IMR-90 (cell line): Measurements from ENCODE around the gene B3GNT5. TPM values are rescaled to one million over a fixed set of nuclear protein-coding genes. Genes with fewer than 3 reads are reported as not detected.

Source experiments
- ATAC-seq: fragments of 200-7000 bp; cut with Tn5 transposase; 2 replicates; pipeline ENCODE4 v1.9.1; 2020; ENCODE audit warnings: low read depth, mild to moderate bottlenecking, moderate library complexity
- BruUV-seq: library from RNA; stranded (reverse); fragments of 400-500 nt; replicated peaks from 2 replicates; lab custom pipeline; 2021; lab: Mats Ljungman, UMichigan
- CTCF ChIA-PET: fragments of 300-600 bp; formaldehyde crosslinking; extraction: SDS; loops from one replicate; lab custom pipeline; 2021; ENCODE audit warnings: antibody characterized with exemption; lab: Yijun Ruan, JAX
- POLR2A ChIA-PET: fragments of 300-600 bp; sonication (Branson Sonifier 250); formaldehyde crosslinking; loops from one replicate; lab custom pipeline; 2022; ENCODE audit warnings: antibody characterized with exemption; ENCODE audit not compliant: unreplicated experiment; lab: Charles Lee
- DNase-seq: peaks from one replicate; pipeline ENCODE4 v3.0.0; 2013
- H2AFZ ChIP-seq: replicated peaks from 2 replicates; pipeline ENCODE3; 2013; ENCODE audit warnings: low read length, mild to moderate bottlenecking; ENCODE audit not compliant: poor library complexity
- H2AK5ac ChIP-seq: 2 replicates; pipeline ENCODE4 v1.6.1; 2013; ENCODE audit warnings: low read depth, low read length, inconsistent platforms
- H2AK9ac ChIP-seq: replicated peaks from 2 replicates; pipeline ENCODE3; 2013; ENCODE audit warnings: mild to moderate bottlenecking, low read depth, low read length, moderate library complexity; ENCODE audit not compliant: poor library complexity
- H2BK120ac ChIP-seq: 2 replicates; pipeline ENCODE4 v1.6.1; 2013; ENCODE audit warnings: low read depth, low read length, inconsistent platforms
- H2BK15ac ChIP-seq: 3 replicates; pipeline ENCODE4 v1.6.1; 2013; ENCODE audit warnings: low read depth, low read length, inconsistent platforms
- H2BK20ac ChIP-seq: 2 replicates; pipeline ENCODE4 v1.6.1; 2013; ENCODE audit warnings: low read depth, mild to moderate bottlenecking, inconsistent platforms, low read length, moderate library complexity
- H2BK5ac ChIP-seq: 2 replicates; pipeline ENCODE4 v1.6.1; 2013; ENCODE audit warnings: mild to moderate bottlenecking, low read depth, low read length, inconsistent platforms; ENCODE audit not compliant: poor library complexity, severe bottlenecking
- H3K14ac ChIP-seq: replicated peaks from 2 replicates; pipeline ENCODE4 v1.6.1; 2013; ENCODE audit warnings: low read depth, low read length, inconsistent platforms
- H3K18ac ChIP-seq: 2 replicates; pipeline ENCODE4 v1.6.1; 2013; ENCODE audit warnings: low read depth, low read length, control low read depth
- H3K23ac ChIP-seq: 2 replicates; pipeline ENCODE4 v1.6.1; 2013; ENCODE audit warnings: low read depth, low read length, inconsistent platforms
- H3K27ac ChIP-seq: 2 replicates; pipeline ENCODE4 v1.5.1; 2013; ENCODE audit warnings: mild to moderate bottlenecking, control low read depth, low read length; ENCODE audit not compliant: insufficient read depth
- H3K27me3 ChIP-seq: 2 replicates; pipeline ENCODE4 v1.6.1; 2013; ENCODE audit warnings: low read length; ENCODE audit not compliant: control insufficient read depth, insufficient read depth
- H3K36me3 ChIP-seq: 2 replicates; pipeline ENCODE4 v1.6.1; 2013; ENCODE audit warnings: low read length, mixed read lengths; ENCODE audit not compliant: control insufficient read depth, insufficient read depth
- H3K4ac ChIP-seq: 2 replicates; pipeline ENCODE4 v1.6.1; 2013; ENCODE audit warnings: low read depth, low read length, inconsistent platforms
- H3K4me1 ChIP-seq: 2 replicates; pipeline ENCODE4 v1.6.1; 2013; ENCODE audit warnings: low read length, mixed read lengths; ENCODE audit not compliant: control insufficient read depth, insufficient read depth
- H3K4me2 ChIP-seq: 2 replicates; pipeline ENCODE4 v1.6.1; 2013; ENCODE audit warnings: low read depth, mild to moderate bottlenecking, control low read depth, low read length, moderate library complexity
- H3K4me3 ChIP-seq: 2 replicates; pipeline ENCODE4 v1.5.1; 2013; ENCODE audit warnings: low read depth, mild to moderate bottlenecking, control low read depth, low read length, moderate library complexity; ENCODE audit not compliant: insufficient read depth
- H3K56ac ChIP-seq: 2 replicates; pipeline ENCODE4 v1.6.1; 2013; ENCODE audit warnings: low read length, inconsistent platforms; ENCODE audit not compliant: insufficient read depth; ENCODE audit errors: extremely low read depth
- H3K79me1 ChIP-seq, 2 experiments: 2 replicates each; pipeline ENCODE4 v1.6.1; 2013; ENCODE audit warnings: low read length in 2 of 2, inconsistent platforms in 1 of 2, low read depth in 1 of 2
- H3K9ac ChIP-seq: 2 replicates; pipeline ENCODE4 v1.6.1; 2013; ENCODE audit warnings: low read depth, low read length, control low read depth
- H3K9me1 ChIP-seq: 2 replicates; pipeline ENCODE4 v1.6.1; 2013; ENCODE audit warnings: low read length, inconsistent platforms; ENCODE audit not compliant: insufficient read depth
- H3K9me3 ChIP-seq: 2 replicates; pipeline ENCODE4 v1.6.1; 2013; ENCODE audit warnings: low read length; ENCODE audit not compliant: control insufficient read depth, insufficient read depth
- H4K20me1 ChIP-seq: 2 replicates; pipeline ENCODE4 v1.6.1; 2013; ENCODE audit warnings: low read length, inconsistent platforms; ENCODE audit not compliant: insufficient read depth
- H4K5ac ChIP-seq: 2 replicates; pipeline ENCODE4 v1.6.1; 2013; ENCODE audit warnings: mild to moderate bottlenecking, low read depth, low read length, control low read depth
- H4K8ac ChIP-seq, 2 experiments: 2 replicates each; pipeline ENCODE4 v1.6.1; 2013; ENCODE audit warnings: low read depth in 2 of 2, low read length in 2 of 2, control low read depth in 1 of 2, inconsistent platforms in 1 of 2
- H4K91ac ChIP-seq: 2 replicates; pipeline ENCODE4 v1.6.1; 2013; ENCODE audit warnings: low read depth, low read length, inconsistent platforms; ENCODE audit not compliant: insufficient read depth
- CHD1 ChIP-seq: IDR thresholded peaks from 2 replicates; pipeline ENCODE4 v1.6.1; 2012; ENCODE audit warnings: low read depth, low read length, improper control_type of control experiment
- ELK1 ChIP-seq: fragments of 150-350 bp; IDR thresholded peaks from 2 replicates; pipeline ENCODE4 v1.6.1; 2016; ENCODE audit warnings: low read depth, mild to moderate bottlenecking, low read length, moderate library complexity, borderline replicate concordance
- FOS ChIP-seq: fragments of 150-350 bp; IDR thresholded peaks from 2 replicates; pipeline ENCODE4 v1.6.1; 2016; ENCODE audit warnings: low read depth, low read length
- MAFK ChIP-seq: IDR thresholded peaks from 2 replicates; pipeline ENCODE4 v1.6.1; 2012; ENCODE audit warnings: low read depth, low read length, improper control_type of control experiment
- MAZ ChIP-seq: IDR thresholded peaks from 2 replicates; pipeline ENCODE4 v1.6.1; 2012; ENCODE audit warnings: low read depth, mild to moderate bottlenecking, low read length, improper control_type of control experiment, moderate library complexity, borderline replicate concordance
- MXI1 ChIP-seq: IDR thresholded peaks from 2 replicates; pipeline ENCODE4 v1.6.1; 2012; ENCODE audit warnings: low read depth, mild to moderate bottlenecking, low read length, moderate library complexity, borderline replicate concordance
- NFE2L2 ChIP-seq: fragments of 150-350 bp; IDR thresholded peaks from 2 replicates; pipeline ENCODE4 v1.6.1; 2016; ENCODE audit warnings: low read depth, mild to moderate bottlenecking, low read length
- POLR2A ChIP-seq: IDR thresholded peaks from 2 replicates; pipeline ENCODE4 v1.6.1; 2012; ENCODE audit warnings: mild to moderate bottlenecking, low read depth, low read length
- RAD21 ChIP-seq: IDR thresholded peaks from 2 replicates; pipeline ENCODE4 v1.6.1; 2012; ENCODE audit warnings: low read length, improper control_type of control experiment
- RCOR1 ChIP-seq: IDR thresholded peaks from 2 replicates; pipeline ENCODE4 v1.6.1; 2012; ENCODE audit warnings: mild to moderate bottlenecking, low read length, improper control_type of control experiment; ENCODE audit not compliant: insufficient replicate concordance
- RFX5 ChIP-seq: IDR thresholded peaks from 2 replicates; pipeline ENCODE4 v1.8.0; 2012; ENCODE audit warnings: low read depth, mild to moderate bottlenecking, low read length, moderate library complexity
- SMC3 ChIP-seq: fragments of 150-350 bp; IDR thresholded peaks from 2 replicates; pipeline ENCODE4 v1.6.1; 2016; ENCODE audit warnings: low read depth, mild to moderate bottlenecking, antibody characterized with exemption, low read length, moderate library complexity
- WGBS, 2 experiments: methylation state at CpG; one replicate each; pipeline versions ENCODE4 v1.1.5 to v1.1.7; 2013; ENCODE audit warnings: missing lambda C conversion rate in 2 of 2; ENCODE audit not compliant: insufficient read length in 1 of 2; ENCODE audit errors: extremely low coverage in 2 of 2; 5-methylcytosine and 5-hydroxymethylcytosine counted together
- dilution Hi-C: fragments of 300-500 bp; cut with HindIII; formaldehyde crosslinking; loops from one replicate; pipeline ENCODE4 v1.14.3; 2018; ENCODE audit warnings: low sequenced_read_pairs; ENCODE audit not compliant: unreplicated experiment
- in situ Hi-C: fragments of 300-500 bp; cut with MboI; formaldehyde crosslinking; loops from 3 replicates; pipeline ENCODE4 v1.14.3; 2019; ENCODE audit warnings: low sequenced_read_pairs, inconsistent platforms, mixed read lengths
- intact Hi-C: fragments of 100-400 bp; cut with micrococcal nuclease; formaldehyde crosslinking; loops from 2 replicates; pipeline ENCODE4 v1.10.0; 2022
- polyA plus RNA-seq, 3 experiments: library from polyadenylated mRNA; depleted of rRNA; stranded (reverse); fragments of >200 nt; gene quantifications; 2 replicates each; pipeline ENCODE4 v1.2.3, GENCODE V29; 2012; ENCODE audit warnings: low replicate concordance in 1 of 3
- total RNA-seq: library from RNA; depleted of rRNA; stranded (reverse); fragments of >200 nt; gene quantifications from 2 replicates; pipeline ENCODE4 v1.2.3, GENCODE V29; 2012
- TF ChIP-seq, protein P1 (sequence below): conservative IDR thresholded peaks from 2 replicates; pipeline ENCODE4 v1.5.1; 2012; ENCODE audit warnings: mild to moderate bottlenecking, low read depth, low read length, improper control_type of control experiment
- TF ChIP-seq, protein P2 (sequence below): fragments of 150-350 bp; IDR thresholded peaks from 2 replicates; pipeline ENCODE4 v1.6.1; 2017; ENCODE audit warnings: mild to moderate bottlenecking, antibody characterized with exemption, low read length, low read depth

Gene B3GNT5
- total and polyA plus RNA-seq, 2 of the 4 experiments (the other 2 are of a cell fraction) = 1.6 to 3.4 TPM

DNA sequence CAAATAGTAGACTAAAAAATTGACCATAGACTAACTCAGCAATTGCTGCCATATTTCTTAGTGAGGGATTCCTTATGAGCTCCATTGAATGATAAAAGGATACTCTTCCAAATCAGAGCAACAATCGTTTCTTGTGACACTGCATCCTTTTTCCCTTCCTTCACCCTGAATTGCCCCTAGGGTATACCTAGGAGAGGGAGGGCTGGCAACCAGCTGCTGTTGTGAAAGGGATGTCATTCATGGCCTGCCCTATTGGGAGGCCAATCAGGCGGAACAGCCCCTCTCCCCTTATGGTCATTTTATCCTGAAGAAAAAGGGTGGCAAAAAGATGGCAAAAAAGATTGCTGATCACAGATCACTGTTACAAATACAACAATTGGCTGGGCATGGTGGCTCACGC, 26.3 kb downstream of the B3GNT5 start:
- POLR2A ChIA-PET = no interaction called here
- no peak for TF ChIP-seq MXI1
- TF ChIP-seq, protein P1, sequence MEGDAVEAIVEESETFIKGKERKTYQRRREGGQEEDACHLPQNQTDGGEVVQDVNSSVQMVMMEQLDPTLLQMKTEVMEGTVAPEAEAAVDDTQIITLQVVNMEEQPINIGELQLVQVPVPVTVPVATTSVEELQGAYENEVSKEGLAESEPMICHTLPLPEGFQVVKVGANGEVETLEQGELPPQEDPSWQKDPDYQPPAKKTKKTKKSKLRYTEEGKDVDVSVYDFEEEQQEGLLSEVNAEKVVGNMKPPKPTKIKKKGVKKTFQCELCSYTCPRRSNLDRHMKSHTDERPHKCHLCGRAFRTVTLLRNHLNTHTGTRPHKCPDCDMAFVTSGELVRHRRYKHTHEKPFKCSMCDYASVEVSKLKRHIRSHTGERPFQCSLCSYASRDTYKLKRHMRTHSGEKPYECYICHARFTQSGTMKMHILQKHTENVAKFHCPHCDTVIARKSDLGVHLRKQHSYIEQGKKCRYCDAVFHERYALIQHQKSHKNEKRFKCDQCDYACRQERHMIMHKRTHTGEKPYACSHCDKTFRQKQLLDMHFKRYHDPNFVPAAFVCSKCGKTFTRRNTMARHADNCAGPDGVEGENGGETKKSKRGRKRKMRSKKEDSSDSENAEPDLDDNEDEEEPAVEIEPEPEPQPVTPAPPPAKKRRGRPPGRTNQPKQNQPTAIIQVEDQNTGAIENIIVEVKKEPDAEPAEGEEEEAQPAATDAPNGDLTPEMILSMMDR = no peak
- TF ChIP-seq ELK1 = no peak
- TF ChIP-seq RCOR1 = no peak
- TF ChIP-seq, protein P2, sequence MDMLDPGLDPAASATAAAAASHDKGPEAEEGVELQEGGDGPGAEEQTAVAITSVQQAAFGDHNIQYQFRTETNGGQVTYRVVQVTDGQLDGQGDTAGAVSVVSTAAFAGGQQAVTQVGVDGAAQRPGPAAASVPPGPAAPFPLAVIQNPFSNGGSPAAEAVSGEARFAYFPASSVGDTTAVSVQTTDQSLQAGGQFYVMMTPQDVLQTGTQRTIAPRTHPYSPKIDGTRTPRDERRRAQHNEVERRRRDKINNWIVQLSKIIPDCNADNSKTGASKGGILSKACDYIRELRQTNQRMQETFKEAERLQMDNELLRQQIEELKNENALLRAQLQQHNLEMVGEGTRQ = no peak
- TF ChIP-seq MAFK = no peak
- TF ChIP-seq NFE2L2 = no peak
- TF ChIP-seq CHD1 = no peak
- no peak for TF ChIP-seq RFX5
- no peak for TF ChIP-seq POLR2A
- no peak for TF ChIP-seq MAZ
- no peak for TF ChIP-seq SMC3
- no peak for TF ChIP-seq RAD21
- TF ChIP-seq FOS = no peak
- no peak overlapping the region for H2BK15ac ChIP-seq
- H3K23ac ChIP-seq = no peak overlapping the region
- no peak overlapping the region for H3K14ac ChIP-seq
- BruUV-seq = no TSS peak
- H3K4me2 ChIP-seq = no peak overlapping the region
- no peak overlapping the region for H3K4me3 ChIP-seq
- H3K79me1 ChIP-seq = no peaks in the 10 kb centered on the region
- H3K9me1 ChIP-seq = no peaks in the 10 kb centered on the region
- H3K9me3 ChIP-seq = no peaks in the 10 kb centered on the region
- no peak overlapping the region for H4K91ac ChIP-seq
- dilution Hi-C loops (no loop called here), in situ Hi-C loops (no loop called here), intact Hi-C loops (no loop called here)
- no peak overlapping the region for H2AK9ac ChIP-seq
- no CpG with 5 or more reads among the region's 3 CpGs for WGBS, 2 experiments
- no peak overlapping the region for H2AK5ac ChIP-seq
- no peak overlapping the region for H2BK120ac ChIP-seq
- DNase-seq (no peak), ATAC-seq (no peak)
- H3K4me1 ChIP-seq = no peaks in the 10 kb centered on the region; the same call in 1 of the 2 replicates
- no peak overlapping the region for H3K9ac ChIP-seq
- H4K5ac ChIP-seq = no peak overlapping the region
- H2AFZ ChIP-seq = no peak overlapping the region
- H3K56ac ChIP-seq = no peak overlapping the region
- no peak overlapping the region for H3K4ac ChIP-seq
- CTCF ChIA-PET = interaction anchor here (0.6 kb wide), 1 partner anchor 36 kb away, joined by 7 read pairs; no protein-coding TSS in a partner anchor
- H3K27ac ChIP-seq = no peak overlapping the region
- H2BK5ac ChIP-seq = no peak overlapping the region
- H3K36me3 ChIP-seq = no peaks in the 10 kb centered on the region
- no peaks in the 10 kb centered on the region for H3K27me3 ChIP-seq
- no peak overlapping the region for H4K8ac ChIP-seq
- no peaks in the 10 kb centered on the region for H4K20me1 ChIP-seq
- no peak overlapping the region for H2BK20ac ChIP-seq
- H3K18ac ChIP-seq = no peak overlapping the region
